ENCODE measurements around the gene RAB6B.

Gene RAB6B

DNA sequence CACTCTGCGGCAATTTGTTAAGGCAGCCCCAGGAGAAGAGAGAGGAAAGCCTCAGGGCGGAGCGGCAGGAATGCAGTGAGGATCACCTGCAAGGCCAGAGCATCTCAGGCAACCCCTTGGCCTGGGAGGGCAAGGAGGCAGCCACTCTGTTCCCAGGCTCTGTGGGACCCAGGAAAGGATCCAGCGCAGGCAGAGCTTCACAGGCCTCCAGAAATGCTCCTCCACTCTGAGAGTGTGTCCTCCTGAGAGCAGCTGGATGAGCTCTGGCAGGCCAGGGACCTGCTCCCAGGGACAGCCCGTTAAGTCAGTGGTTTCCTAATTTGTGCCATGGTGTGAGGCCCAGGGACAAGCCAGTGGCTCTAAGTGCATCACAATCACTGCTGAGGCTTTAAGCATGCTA, 35.2 kb downstream of the RAB6B start:
- DNase-seq (ENCODE audit: low read depth in 2 of 2, low spot score in 1 of 2): no peak

DNA sequence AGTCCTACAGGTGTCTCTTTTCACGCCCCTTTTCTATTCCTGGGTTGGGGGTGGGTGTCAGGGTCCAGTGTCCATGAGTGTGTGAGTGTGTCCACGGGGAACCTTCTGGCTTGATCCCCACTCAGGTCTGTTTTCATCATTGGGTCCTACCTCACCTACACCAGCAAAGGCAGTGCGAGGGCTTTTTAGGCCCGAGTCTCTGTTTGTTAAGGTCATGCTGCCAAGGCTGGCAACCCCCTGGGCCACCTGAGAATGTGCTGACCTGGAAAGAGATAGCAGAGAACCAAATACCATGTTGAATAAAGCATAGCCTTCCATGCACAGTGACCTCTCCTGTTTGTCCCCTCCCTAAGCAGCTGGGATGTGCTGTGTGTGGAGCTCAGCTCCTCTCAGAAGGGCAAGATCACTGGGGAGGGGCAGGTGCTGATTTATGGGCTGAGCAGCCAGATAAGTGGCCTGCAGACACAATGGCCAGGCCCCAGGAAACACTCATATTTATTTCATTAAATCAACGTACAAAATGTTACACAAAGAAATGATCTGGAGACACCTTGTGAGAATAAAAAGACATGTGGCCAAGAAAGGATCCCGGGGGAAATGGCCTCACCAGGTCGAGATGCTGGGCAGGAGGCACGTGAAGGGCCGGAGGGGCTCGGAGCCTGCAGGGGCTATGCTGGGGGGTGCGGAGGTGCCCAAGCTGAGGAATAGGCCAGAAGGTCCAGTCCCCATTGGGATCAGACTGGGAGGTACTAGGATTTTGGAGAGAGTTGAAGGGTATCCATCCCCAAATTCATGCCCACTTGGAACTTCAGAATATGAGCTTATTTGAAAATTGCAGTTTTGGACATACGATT, 36.1 kb downstream of the RAB6B start:
- DNase-seq (ENCODE audit: low read depth in 2 of 2, low spot score in 1 of 2): no peak

DNA sequence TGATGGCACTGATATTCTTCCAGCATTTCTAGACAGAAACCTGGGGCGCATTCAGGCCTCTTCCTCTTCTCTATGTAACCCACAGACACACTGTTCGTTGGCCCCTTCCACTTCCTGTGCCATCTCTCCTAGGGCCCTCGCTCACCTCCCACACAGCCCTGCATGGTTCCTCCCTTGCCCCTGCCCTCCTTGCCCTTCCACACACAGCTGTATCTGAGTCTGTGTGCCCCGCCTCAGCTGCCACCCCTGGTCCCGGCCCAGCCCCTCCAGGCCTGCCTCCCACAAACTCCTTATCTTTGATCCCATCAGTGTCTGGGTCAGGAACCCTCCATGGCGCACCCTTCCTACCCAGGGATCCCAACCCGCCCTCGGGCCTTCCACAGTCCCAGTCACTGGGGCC, 37.9 kb downstream of the RAB6B start:
- no peak for DNase-seq (ENCODE audit: low read depth in 2 of 2, low spot score in 1 of 2)

DNA sequence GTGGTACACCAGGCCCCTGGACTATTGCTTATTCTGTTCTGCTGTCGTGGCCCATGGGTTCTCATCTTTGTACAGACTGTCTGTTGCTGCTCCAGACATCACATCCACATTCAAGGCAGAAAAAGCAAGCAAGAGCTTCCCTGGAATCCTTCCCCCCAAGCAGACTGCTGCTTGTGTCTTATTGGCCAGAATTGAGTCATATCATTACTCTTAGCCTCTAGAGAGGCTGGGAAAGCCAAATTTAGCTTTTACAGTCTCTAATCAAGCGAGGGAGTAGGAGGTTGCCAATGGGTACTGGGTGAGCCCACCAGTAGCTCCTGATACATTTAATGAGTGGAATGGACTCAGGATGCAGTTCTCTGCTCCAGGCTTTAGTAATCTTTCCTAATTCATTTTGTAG, 39.4 kb downstream of the RAB6B start:
- no peak for DNase-seq (ENCODE audit: low read depth in 2 of 2, low spot score in 1 of 2)

DNA sequence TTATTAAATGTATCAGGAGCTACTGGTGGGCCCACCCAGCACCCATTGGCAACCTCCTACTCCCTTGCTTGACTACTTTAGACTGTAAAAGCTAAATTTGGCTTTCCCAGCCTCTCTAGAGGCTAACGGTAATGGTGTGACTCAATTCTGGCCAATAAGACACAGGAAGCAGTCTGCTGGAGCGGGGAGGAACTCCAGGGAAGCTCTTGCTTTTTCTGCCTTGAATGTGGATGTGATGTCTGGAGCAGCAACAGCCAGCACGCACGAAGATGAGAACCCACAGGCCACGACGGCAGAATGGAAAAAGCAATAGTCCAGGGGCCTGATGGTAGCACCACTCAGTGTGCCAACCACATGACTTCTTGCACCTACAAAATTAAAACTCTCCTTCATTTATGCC, 39.9 kb downstream of the RAB6B start:
- no peak for DNase-seq (ENCODE audit: low read depth in 2 of 2, low spot score in 1 of 2)

DNA sequence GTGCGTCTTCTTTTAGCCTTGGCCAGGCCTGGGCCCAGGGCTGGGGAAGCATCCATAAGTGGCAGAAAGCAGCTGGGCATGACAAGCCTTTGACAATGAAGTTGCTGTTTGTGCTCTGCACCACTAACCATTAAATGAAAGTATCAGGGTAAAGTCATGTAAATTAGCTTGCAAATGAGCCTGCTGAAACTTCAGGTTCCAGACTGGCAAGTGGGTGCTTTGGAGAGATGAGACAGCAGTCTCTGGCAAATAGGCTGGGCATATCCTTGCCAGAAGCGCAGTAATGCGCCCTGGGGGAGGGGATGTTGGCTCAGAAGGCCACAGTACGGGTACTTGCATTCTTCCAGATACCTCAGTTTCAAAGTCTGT, 40.7 kb downstream of the RAB6B start:
- no peak for DNase-seq (ENCODE audit: low read depth in 2 of 2, low spot score in 1 of 2)

DNA sequence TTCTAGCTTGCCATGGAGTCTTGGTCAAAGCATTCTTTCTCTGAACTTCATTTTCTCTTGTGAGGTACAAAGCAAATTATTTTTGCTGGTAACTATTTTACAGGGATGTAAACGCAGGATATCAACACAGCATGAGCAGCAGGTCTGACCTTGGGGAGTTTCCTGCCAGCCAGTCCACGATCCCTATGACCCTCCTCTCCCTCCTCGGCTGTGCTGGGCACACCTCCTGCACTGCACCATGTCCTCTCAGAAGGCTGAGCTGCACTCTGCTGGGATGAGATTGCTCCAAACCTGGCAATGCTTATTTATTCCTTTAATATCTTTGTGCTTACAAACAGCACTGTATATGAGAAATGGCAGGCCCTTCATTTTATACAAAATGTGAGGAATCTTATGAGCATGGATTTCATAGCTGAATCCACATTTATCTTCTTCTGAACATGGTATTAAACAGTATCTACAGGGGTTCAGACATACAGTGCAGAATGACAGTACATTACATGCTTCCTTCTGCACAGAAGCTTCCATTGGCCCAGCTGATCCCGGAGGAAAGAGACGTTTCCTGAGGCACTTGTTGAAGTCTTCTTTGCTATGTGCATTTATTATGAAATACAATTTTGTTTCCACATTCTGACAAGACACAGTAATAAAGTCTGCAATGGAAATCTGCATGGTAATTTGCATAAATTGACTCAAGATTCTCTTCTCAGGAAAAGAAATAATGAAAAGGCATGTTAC, 41.2 kb downstream of the RAB6B start:
- DNase-seq (ENCODE audit: low read depth in 2 of 2, low spot score in 1 of 2): no peak

DNA sequence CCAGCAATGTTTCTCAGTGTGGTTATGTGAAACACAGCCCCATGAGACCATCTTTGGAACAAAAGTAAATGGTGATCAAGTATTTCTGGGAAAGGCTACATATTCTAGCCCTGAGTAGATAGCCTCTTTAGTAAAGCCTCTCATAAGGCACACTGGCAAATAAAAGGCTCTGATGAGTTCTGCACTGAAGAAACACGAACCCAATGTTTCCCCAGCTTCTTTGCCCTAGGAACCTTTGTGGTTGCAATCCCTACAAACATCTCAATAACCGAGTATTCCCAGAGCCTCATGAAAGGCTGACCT, 41.8 kb downstream of the RAB6B start:
- no peak for DNase-seq (ENCODE audit: low read depth in 2 of 2, low spot score in 1 of 2)

DNA sequence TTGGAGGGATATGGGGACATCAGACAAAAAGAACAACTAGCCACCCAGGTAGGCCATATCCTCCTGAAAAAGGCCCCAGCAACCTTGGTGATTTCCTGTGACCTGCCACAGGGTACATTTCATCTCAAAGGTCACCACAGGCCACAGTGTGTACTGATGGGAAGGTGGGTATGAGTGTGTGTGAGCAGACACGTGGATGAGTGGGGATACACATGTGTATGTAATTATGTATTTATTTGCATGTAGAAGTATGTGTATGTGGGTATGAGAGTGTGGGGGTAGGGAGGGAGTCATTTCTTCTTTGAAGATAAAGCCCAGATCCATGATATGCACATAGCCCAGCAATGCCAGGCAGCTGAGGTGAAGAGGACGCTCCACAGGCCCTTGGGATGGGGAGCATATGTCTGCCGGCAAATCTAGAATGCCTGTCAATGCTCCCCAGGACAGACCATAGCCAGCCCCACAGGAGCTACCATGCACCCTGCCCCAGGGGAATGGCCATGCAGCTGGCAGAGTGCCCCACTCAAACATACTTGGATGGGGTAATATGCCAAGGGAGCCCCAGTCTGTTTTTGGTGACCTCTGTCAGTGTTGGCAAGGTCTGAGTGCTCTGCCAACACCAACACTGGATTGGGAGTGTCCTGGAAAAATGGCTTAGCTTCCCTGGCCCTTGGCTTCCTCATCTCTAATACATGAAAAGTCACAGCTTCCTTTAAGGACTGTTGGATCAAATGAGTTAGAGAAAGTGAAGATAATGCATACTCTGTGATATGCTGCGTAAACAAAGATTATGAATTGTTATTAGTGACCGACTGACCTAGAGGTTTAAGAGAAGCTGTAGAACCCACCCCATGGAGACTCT, 42.4 kb downstream of the RAB6B start:
- DNase-seq (ENCODE audit: low read depth in 2 of 2, low spot score in 1 of 2): no peak

DNA sequence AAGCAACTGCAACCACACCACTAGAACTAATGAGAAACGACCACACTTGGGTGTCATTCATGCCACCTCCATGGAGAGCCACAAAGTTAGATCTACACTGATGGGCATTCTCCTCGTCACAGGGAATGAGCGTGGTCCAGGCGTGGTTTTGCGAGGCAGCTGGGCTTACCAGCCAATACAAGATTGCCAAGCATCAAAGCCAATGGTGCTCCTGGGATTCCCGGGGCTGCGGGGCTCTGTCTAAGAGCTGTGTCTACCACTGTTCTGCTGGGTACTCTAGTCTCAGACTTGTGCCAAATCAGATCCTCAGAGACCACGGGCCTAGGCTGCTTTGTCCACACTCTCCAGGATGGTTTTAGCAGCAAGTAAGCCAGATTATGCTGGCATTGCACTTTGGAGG, 43.8 kb downstream of the RAB6B start:
- DNase-seq (ENCODE audit: low read depth in 2 of 2, low spot score in 1 of 2): no peak

DNA sequence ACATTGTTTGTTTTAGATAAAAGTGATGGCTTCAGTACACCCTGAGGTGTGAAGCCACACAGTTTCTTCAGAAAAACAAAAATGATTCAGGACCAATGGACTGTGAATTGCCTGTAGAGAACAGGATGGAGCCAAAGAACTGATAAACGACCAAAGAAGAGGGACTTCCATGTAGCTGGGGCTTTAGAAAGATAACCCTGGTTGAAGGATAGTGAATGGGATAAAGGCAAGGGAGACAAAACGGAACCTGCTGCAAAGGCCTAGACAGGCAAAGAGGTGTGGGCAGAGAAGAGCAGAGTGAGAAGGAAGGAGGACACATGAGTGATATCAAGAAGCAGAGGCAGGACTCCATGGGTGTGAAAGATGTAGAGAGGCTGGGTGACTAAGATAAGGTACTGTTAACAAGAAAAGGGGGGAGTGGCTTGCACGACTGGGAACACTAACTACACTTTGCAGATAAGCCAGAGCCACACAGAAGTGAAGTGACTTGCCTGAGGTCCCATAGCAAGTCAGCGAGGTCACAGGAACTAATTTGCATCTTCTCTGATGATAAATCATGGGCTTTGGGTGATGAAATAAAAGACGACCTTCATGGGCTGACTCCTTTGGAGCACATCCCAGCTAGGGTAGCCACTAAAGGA, 44.3 kb downstream of the RAB6B start:
- DNase-seq (ENCODE audit: low read depth in 2 of 2, low spot score in 1 of 2): no peak

DNA sequence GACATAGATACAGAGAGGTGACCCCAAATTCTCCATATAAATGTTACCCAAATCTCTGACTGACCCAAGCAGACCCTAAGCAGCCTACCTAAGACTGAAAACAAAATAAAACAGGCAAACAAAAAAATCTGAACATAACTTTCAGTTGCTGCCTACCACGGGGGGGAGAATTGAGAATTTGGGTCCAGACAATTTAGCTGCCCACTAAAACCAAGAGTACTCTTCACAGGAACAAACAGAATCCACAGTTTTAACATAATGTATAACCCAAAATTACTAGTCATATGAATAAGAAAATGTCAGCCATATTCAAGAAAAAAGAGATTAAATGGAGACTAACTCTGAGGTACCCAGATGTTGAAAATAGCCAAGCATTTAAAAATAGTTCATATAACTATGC, 45.6 kb downstream of the RAB6B start:
- DNase-seq (ENCODE audit: low read depth in 2 of 2, low spot score in 1 of 2): no peak

DNA sequence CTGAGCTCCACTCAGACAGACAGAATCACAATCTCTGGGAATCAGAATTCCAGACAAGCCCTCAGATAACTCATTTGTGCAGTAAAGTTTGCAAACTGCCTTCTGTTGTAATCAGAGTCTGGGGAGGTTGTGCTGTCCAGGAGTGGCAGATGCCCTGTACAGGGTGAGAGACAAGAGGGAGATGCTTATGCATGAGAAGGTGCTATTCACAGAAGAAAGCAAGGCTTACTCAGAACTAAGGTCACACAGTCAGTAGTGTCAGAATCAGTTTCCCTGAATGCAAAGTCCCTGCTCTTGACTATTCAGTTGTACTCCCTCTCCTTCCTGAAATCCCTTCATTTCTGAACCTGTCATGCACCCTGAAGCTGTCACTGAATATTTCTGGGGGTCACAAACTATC, 46.3 kb downstream of the RAB6B start:
- DNase-seq (ENCODE audit: low read depth in 2 of 2, low spot score in 1 of 2): no peak

DNA sequence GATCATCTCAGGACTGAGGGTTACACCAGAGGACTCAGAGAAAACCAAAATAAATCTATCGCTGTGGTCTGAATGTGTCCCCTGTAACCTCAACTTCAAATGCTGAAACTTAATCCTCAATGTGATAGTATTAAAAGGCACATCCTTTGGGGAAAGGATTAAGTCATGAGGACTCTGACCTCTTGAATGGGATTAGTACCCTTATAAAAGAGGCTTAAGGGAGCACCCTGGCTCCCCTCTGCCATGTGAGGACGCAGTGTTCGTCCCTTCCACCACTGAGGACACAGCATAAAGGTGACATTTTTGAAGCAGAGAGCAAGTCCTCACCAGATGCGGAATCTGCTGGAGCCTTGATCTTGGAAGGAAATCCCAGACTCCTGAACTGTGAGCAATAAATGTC, 50.6 kb downstream of the RAB6B start:
- no peak for DNase-seq (ENCODE audit: low read depth in 2 of 2, low spot score in 1 of 2)

DNA sequence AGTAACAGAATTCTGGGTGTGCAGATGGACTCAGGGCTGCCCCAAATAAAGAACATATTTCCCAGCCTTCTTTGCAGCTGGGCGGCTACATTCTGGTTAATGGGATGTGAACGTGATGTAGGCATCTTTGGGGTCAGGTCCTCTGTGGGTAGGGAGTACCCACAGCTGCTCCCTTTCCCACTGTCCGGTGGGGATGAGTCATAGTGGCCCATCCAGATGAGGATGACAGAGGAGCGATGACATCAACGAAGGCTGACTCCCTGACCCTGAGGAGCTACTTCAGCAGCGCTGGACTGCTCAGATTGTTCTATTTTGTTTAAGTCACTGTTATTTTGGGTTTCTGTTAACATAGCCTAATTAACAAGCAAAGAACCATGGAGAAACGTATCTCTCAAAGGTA, 52.0 kb downstream of the RAB6B start:
- no peak for DNase-seq (ENCODE audit: low read depth in 2 of 2, low spot score in 1 of 2)

DNA sequence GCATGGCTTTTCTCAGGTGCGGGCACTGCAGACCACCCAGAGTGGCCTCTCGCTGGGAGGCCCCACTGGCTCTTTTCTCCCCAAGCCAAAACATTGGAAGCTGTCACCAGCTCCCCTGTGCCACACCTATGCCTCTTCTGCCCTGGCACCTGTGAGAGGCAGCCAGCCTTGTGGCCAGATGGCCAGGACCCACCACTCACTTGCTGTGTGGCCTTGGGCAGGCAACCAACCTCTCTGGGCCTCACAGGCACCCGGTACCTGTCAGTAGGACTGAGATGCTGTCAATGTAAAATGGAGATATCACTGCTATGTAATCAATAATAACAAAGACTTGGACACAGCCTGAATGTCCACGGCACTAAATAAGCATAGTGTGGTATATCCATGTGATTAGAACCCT, 53.5 kb downstream of the RAB6B start:
- DNase-seq (ENCODE audit: low read depth in 2 of 2, low spot score in 1 of 2): no peak

DNA sequence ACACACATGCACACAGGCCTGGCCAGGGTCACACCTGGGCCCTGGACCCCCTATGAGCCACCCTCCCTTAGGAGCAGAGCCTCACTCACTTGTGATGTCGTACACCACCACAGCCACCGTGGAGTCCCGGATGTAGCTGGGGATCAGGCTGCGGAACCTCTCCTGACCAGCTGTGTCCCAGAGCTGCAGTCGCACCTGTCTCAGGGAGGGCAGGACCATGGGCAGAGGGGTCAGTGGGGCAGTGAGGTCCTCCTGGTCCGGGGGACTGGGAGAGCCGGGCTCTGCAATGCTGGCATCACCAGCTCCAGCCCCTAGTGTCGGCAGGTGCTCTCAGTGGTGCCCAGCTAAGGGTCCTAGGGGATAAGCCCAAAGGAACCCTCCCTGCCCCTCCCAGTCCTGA, 54.5 kb downstream of the RAB6B start:
- DNase-seq (ENCODE audit: low read depth in 2 of 2, low spot score in 1 of 2): no peak

DNA sequence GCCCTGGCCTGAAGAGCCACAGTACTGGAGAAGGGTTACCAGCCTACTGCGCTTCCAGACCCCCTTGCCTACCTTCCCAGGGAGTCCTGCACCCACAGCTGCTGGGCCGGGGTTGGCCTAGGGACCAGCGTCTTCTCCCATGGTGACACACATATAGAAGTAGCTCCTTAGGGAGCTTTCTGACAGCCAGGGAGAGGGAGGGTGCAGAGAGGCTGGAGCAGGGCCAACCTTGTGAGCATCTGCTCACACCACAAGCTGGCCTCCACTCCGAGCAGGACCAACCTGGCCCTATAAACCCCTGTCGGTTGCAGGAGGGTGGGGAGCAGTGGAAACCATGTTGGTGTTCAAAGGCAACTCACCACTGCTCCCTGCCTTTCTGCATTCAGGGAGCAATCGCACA, 54.9 kb downstream of the RAB6B start:
- no peak for DNase-seq (ENCODE audit: low read depth in 2 of 2, low spot score in 1 of 2)

DNA sequence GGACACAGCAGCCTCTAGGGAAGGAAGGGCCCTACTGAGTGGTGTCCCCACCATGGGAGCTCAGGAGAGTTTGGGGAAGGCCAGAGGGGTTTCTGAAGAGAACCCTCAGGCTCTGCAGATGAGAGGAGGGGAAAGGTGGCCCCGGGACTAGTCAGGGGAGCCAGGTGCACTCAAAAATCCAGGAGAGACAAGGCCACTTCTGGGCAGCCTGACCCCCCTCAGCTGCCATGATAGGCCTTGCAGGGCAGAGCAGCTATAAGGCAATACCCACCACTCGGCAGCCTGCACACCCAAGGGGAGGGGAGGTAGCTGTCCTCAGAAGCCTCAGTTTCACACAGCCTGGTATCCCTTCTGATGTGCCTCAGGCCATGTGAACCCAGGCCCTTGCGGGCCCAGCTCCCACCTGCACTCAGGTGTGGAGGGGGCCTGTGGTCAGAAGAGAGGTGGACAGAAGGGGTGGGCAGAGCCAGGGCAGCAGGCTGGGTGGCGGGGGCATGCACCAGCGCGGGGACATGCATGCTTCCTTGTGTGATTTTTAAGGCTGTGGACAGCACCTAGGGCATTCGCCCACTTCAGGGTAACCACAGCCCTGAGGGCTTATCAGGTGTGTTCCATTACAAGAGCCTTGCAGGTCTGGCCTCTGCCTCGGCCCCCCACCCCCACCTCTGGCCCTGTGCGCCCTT, 55.5 kb downstream of the RAB6B start:
- DNase-seq (ENCODE audit: low read depth in 2 of 2, low spot score in 1 of 2): no peak

DNA sequence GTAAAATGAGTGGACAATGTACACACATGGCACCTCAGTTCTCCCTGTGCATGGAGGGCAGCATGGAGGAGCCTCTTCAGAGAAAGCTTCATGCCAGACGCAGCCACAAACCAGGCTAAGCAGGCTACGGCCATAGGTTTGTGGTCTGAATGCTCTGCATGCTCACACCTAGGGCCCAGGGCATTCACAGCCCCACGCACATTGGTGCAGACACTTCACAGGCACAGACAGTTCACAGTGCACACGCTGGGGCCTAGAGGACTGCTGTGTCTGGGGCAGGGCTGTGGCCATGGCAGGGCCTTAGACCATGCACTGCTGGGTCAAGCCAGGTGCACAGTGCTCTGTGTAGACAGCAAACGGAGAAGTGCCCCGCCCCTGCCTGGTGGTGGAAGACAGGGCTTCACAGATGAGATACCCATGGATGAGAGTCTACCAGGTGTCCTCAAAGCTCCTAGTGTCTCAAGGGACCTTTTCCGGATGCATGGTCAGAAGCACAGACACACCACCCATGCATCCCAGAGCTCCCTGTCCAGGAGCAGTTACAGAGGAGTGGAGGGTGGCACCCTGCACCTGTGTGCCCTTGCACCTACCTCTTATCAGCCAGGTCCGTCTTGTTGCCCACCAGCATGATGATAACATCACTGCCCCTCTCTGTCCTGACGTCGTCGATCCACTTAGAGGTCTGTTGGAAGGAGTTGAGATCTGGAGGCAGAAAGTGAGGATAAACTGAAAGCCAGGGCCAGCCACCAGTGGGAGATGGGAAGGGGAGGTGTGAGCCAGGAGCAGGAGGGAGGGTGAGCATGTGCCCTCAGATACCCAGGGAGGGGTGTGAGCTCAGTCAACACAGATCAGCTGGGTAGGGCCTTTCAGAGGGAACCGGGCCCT, 56.5 kb downstream of the RAB6B start:
- DNase-seq (ENCODE audit: low read depth in 2 of 2, low spot score in 1 of 2): no peak
